WERI-Rb-1 (cell line): Measurements from ENCODE around the gene PTPRN2.

Source experiments
- DNase-seq: peaks from one replicate; pipeline ENCODE4 v3.0.0-alpha.2; 2020
- H3K27ac ChIP-seq: fragments of 250-450 bp; sonication (Bioruptor Pico); 2 replicates; pipeline ENCODE4 v1.5.1; 2020; ENCODE audit warnings: mild to moderate bottlenecking, moderate library complexity
- H3K27me3 ChIP-seq: fragments of 250-450 bp; sonication (Bioruptor Pico); 2 replicates; pipeline ENCODE4 v1.5.1; 2021; ENCODE audit warnings: mild to moderate bottlenecking, low read depth, moderate library complexity; ENCODE audit not compliant: insufficient read depth, severe bottlenecking
- H3K36me3 ChIP-seq: fragments of 250-450 bp; sonication (Bioruptor Pico); 2 replicates; pipeline ENCODE4 v1.5.1; 2020; ENCODE audit warnings: mild to moderate bottlenecking, moderate library complexity
- H3K4me3 ChIP-seq: 2 replicates; pipeline ENCODE4 v1.5.1; 2011; ENCODE audit warnings: low read depth, mild to moderate bottlenecking, control low read depth, low read length
- H3K9me3 ChIP-seq: fragments of 250-450 bp; sonication (Bioruptor Pico); 2 replicates; pipeline ENCODE4 v1.5.1; 2021; ENCODE audit warnings: mild to moderate bottlenecking, moderate library complexity; ENCODE audit not compliant: severe bottlenecking
- TF ChIP-seq, protein P1 (sequence below): IDR thresholded peaks from 2 replicates; pipeline ENCODE4 v1.5.1; 2011; ENCODE audit warnings: low read depth, mild to moderate bottlenecking, control low read depth, inconsistent platforms, low read length

Gene PTPRN2

DNA sequence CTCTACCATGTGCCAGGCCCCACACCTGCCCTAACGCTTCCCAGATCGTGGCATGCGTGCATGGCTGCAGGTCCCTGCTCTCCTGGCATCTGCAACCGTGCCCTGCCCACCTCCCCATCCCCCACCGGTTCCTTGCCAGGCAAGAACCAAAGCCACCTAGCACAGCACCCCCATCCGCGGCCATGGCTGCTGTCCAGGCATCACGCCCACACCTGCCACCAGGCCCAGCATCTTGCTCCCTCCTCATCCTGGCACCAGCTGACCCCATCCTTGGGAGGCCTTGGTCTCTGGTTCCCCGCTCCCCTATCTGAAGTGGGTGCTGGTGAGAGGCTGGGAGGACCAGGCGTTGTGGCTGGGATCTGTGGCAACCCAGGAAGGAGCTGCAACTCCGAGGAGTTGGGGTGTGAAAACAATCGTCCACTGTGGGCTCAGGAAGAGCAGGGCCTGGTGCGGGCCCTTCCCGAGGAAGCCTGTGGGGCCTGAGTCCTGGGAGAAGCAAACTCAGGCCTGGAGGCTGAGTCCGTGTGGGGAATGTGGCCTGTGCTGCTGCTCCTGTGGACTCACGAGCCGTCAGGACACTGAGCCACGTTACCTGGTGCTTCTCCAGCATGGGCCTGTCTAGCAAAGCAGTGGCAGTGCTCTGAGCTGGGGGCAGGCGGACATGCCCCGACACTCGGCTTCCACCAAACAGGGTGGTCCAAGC lies 833.8 kb downstream of the PTPRN2 start:
- H3K9me3 ChIP-seq, result no peaks in the 10 kb centered on the region
- TF ChIP-seq, protein P1, sequence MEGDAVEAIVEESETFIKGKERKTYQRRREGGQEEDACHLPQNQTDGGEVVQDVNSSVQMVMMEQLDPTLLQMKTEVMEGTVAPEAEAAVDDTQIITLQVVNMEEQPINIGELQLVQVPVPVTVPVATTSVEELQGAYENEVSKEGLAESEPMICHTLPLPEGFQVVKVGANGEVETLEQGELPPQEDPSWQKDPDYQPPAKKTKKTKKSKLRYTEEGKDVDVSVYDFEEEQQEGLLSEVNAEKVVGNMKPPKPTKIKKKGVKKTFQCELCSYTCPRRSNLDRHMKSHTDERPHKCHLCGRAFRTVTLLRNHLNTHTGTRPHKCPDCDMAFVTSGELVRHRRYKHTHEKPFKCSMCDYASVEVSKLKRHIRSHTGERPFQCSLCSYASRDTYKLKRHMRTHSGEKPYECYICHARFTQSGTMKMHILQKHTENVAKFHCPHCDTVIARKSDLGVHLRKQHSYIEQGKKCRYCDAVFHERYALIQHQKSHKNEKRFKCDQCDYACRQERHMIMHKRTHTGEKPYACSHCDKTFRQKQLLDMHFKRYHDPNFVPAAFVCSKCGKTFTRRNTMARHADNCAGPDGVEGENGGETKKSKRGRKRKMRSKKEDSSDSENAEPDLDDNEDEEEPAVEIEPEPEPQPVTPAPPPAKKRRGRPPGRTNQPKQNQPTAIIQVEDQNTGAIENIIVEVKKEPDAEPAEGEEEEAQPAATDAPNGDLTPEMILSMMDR, result no peak
- no peak overlapping the region for H3K27ac ChIP-seq
- H3K27me3 ChIP-seq, result no peaks in the 10 kb centered on the region
- no peaks in the 10 kb centered on the region for H3K36me3 ChIP-seq
- H3K4me3 ChIP-seq, result no peak overlapping the region
- DNase-seq, result no peak

DNA sequence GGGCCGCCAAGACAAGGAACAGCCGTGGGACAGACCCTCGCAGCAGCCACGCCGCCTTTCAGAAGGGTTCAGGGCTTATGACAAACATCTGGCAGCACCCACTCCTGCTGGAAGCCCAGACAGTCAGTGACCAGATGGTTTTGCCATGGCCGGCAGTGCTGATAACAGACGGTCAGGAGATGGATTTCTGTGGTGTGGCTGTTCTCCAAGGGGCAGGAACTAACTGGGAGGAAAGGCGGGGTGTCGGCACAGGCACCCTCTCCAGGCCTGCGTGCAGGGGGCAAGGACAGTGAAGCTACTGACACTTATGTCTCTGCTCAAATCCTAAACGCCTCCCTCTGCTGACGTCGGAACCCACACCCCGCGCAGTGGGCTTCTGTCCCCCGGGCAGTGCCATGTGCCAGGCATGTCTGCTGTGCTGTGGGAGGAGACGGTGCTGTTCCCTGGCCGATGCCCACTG lies 834.8 kb downstream of the PTPRN2 start:
- no peaks in the 10 kb centered on the region for H3K27me3 ChIP-seq
- H3K27ac ChIP-seq, result no peak overlapping the region
- H3K9me3 ChIP-seq, result no peaks in the 10 kb centered on the region
- DNase-seq, result no peak
- TF ChIP-seq, protein P1, result no peak
- no peaks in the 10 kb centered on the region for H3K36me3 ChIP-seq
- H3K4me3 ChIP-seq, result no peak overlapping the region

DNA sequence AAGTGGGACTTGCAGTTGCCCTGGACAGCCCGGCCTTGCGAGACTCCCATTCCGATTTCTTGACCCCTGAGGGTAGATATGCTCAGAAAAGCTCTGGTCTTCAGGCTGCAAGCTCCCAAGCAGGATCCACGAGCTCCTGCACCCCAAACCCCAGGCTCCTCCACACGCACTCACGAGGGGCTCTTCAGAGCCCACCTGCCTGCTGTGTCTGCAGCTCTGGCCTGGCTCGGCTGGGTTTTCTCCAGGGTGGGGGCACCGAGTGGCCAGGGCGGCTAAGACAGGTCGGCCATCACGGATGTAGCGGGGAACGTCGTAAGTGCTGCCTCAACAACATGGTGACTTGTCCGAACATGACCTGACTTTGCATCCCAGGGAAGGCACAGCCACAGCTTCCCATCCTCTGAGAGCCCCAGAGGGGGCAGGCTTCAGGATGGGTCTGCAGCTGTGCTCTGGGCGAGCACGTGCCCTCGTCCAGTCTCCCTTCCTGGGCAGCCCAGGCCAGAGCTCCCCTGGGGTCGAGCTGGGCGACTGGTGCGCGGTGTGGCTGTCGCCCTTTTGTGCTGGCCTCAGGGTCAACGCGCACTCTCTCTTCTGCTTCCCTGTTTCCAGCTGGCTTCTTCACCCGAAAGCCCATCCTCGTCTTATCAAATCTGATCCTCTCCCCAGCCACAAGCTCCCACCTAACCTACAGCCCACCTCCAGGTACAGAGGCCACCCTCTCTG lies 835.5 kb downstream of the PTPRN2 start:
- DNase-seq, result no peak
- no peaks in the 10 kb centered on the region for H3K36me3 ChIP-seq
- TF ChIP-seq, protein P1, result no peak
- no peak overlapping the region for H3K4me3 ChIP-seq
- H3K27me3 ChIP-seq, result no peaks in the 10 kb centered on the region
- no peak overlapping the region for H3K27ac ChIP-seq
- H3K9me3 ChIP-seq, result no peaks in the 10 kb centered on the region

DNA sequence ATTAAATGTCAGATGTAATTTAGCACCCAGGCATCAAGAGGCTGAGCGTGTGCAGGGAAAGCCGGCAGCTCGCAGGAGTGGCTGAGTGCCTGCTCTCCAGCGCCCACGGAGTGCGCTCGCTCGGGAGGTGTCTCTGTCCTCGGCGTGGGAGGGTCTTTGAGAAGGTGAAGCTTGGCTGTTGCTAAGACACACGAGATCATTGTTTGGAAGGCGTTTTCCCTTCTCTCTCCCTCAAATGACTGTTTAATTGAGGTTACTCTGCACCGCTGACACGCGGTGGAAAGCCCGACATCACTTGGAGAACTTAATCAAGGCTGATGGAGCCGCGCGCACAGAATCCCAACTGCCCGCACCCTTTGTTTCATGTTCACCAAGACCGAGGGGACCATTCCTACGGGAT lies 836.2 kb downstream of the PTPRN2 start:
- no peaks in the 10 kb centered on the region for H3K9me3 ChIP-seq
- TF ChIP-seq, protein P1, result no peak
- H3K4me3 ChIP-seq, result no peak overlapping the region
- no peaks in the 10 kb centered on the region for H3K36me3 ChIP-seq
- no peak for DNase-seq
- no peak overlapping the region for H3K27ac ChIP-seq
- no peaks in the 10 kb centered on the region for H3K27me3 ChIP-seq

DNA sequence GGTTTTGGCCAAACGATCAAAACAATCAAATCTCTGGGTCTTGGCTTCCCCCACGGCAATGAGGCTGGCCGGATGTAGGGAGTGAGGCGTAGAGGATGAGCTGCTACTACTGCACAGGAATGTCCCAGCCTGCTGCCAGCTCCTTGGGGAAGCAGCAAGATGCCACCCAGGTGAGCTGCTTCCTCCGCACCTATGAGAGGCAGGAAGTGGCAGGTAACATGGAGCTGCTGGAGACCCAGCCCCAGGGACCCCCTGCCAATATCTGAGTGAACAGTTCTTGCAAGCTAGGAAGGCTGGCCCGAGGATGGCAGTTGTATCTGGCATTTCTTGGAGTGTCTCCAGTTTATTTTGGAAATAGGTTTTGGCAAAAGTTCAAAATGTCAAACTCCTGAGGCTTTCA lies 837.3 kb downstream of the PTPRN2 start:
- TF ChIP-seq, protein P1, result no peak
- no peak for DNase-seq
- no peaks in the 10 kb centered on the region for H3K27me3 ChIP-seq
- H3K36me3 ChIP-seq, result no peaks in the 10 kb centered on the region
- no peaks in the 10 kb centered on the region for H3K9me3 ChIP-seq
- H3K4me3 ChIP-seq, result no peak overlapping the region
- no peak overlapping the region for H3K27ac ChIP-seq
